Neural cell (in vitro differentiated cells): Measurements from ENCODE around the gene DEF6. TPM values are rescaled to one million over a fixed set of nuclear protein-coding genes. Genes with fewer than 3 reads are reported as not detected.

ENCODE experiments used
- H2AFZ ChIP-seq: fragments of 200-600, 300-800 bp; sonication (generic), shearing (Covaris generic); 2 replicates; pipeline ENCODE4 v1.6.0; 2014; ENCODE audit warnings: low read depth, mild to moderate bottlenecking, antibody characterized with exemption, low read length, moderate library complexity
- H3F3A ChIP-seq: fragments of 200-600 bp; shearing (Covaris generic); 2 replicates; pipeline ENCODE4 v1.6.1; 2016; ENCODE audit warnings: mild to moderate bottlenecking, moderate library complexity, mixed read lengths, antibody characterized with exemption, low read length; ENCODE audit not compliant: insufficient read depth, poor library complexity, severe bottlenecking
- H3K27ac ChIP-seq: fragments of 200-600, 300-800 bp; sonication (generic), shearing (Covaris generic); 2 replicates; pipeline ENCODE4 v1.5.1; 2014; ENCODE audit warnings: mild to moderate bottlenecking, low read length, moderate library complexity
- H3K27me3 ChIP-seq: fragments of 300-800, 200-600 bp; sonication (generic), shearing (Covaris generic); 2 replicates; pipeline ENCODE4 v1.6.0; 2014; ENCODE audit warnings: mild to moderate bottlenecking, low read depth, low read length, moderate library complexity; ENCODE audit not compliant: insufficient read depth
- H3K36me3 ChIP-seq: fragments of 300-800, 200-600 bp; sonication (generic), shearing (Covaris generic); 2 replicates; pipeline ENCODE4 v1.5.1; 2014; ENCODE audit warnings: mild to moderate bottlenecking, antibody characterized with exemption, low read length, moderate library complexity; ENCODE audit not compliant: insufficient read depth
- H3K4me2 ChIP-seq: fragments of 300-800, 200-600 bp; sonication (generic), shearing (Covaris generic); 2 replicates; pipeline ENCODE4 v1.6.0; 2014; ENCODE audit warnings: mild to moderate bottlenecking, low read length
- H3K4me3 ChIP-seq: fragments of 300-800, 200-600 bp; sonication (generic), shearing (Covaris generic); 2 replicates; pipeline ENCODE4 v1.5.1; 2014; ENCODE audit warnings: mild to moderate bottlenecking, low read length, moderate library complexity
- H3K79me2 ChIP-seq: fragments of 200-600 bp; shearing (Covaris generic); replicated peaks from 2 replicates; pipeline ENCODE4 v1.6.0; 2014; ENCODE audit warnings: mild to moderate bottlenecking, low read length, moderate library complexity; ENCODE audit not compliant: insufficient read depth
- H3K9ac ChIP-seq: fragments of 300-800, 200-600 bp; sonication (generic), shearing (Covaris generic); 2 replicates; pipeline ENCODE4 v1.6.1; 2016; ENCODE audit warnings: mild to moderate bottlenecking, low read length, mixed read lengths
- H3K9me2 ChIP-seq: fragments of 200-600 bp; shearing (Covaris generic); 2 replicates; pipeline ENCODE4 v1.6.1; 2016; ENCODE audit warnings: mild to moderate bottlenecking, low read length, mixed read lengths; ENCODE audit not compliant: insufficient read depth
- H3K9me3 ChIP-seq: fragments of 200-600, 300-800 bp; sonication (generic), shearing (Covaris generic); 2 replicates; pipeline ENCODE4 v1.6.1; 2016; ENCODE audit warnings: mild to moderate bottlenecking, mixed run types, low read length, moderate library complexity, mixed read lengths
- H4K20me1 ChIP-seq: fragments of 200-600 bp; shearing (Covaris generic); 2 replicates; pipeline ENCODE4 v1.6.1; 2016; ENCODE audit warnings: mild to moderate bottlenecking, mixed run types; ENCODE audit not compliant: insufficient read depth
- EP300 ChIP-seq: fragments of 450-650 bp; conservative IDR thresholded peaks from 2 replicates; pipeline ENCODE4 v1.6.1; 2014; ENCODE audit warnings: antibody characterized with exemption, mild to moderate bottlenecking, moderate library complexity; ENCODE audit not compliant: poor library complexity, severe bottlenecking
- EZH2 ChIP-seq: fragments of 200-600, 300-800 bp; shearing (Covaris generic), sonication (generic); IDR thresholded peaks from 2 replicates; pipeline ENCODE4 v1.6.1; 2014; ENCODE audit warnings: antibody characterized with exemption, low read length, borderline replicate concordance, mild to moderate bottlenecking; ENCODE audit not compliant: insufficient read depth, poor library complexity, severe bottlenecking
- MXI1 ChIP-seq: fragments of 450-650 bp; conservative IDR thresholded peaks from 2 replicates; pipeline ENCODE4 v1.6.1; 2014; ENCODE audit warnings: antibody characterized with exemption, mild to moderate bottlenecking; ENCODE audit not compliant: poor library complexity, severe bottlenecking
- POLR2AphosphoS5 ChIP-seq: IDR thresholded peaks from 2 replicates; pipeline ENCODE4 v1.6.1; 2012
- RAD21 ChIP-seq: fragments of 450-650 bp; conservative IDR thresholded peaks from 2 replicates; pipeline ENCODE4 v1.6.1; 2014; ENCODE audit warnings: antibody characterized with exemption, mild to moderate bottlenecking, moderate library complexity
- SMC3 ChIP-seq: fragments of 450-650 bp; conservative IDR thresholded peaks from 2 replicates; pipeline ENCODE4 v1.6.1; 2014; ENCODE audit warnings: antibody characterized with exemption, mild to moderate bottlenecking, moderate library complexity; ENCODE audit not compliant: poor library complexity
- TAF1 ChIP-seq: IDR thresholded peaks from 2 replicates; pipeline ENCODE4 v1.6.1; 2012; ENCODE audit warnings: low read depth
- polyA plus RNA-seq: library from polyadenylated mRNA; depleted of rRNA; stranded (reverse); fragments of >200 nt; gene quantifications from 2 replicates; pipeline ENCODE4 v1.2.3, GENCODE V29; 2014
- TF ChIP-seq, protein P1 (sequence below): fragments of 450-650 bp; IDR thresholded peaks from 2 replicates; pipeline ENCODE4 v1.5.1; 2014; ENCODE audit warnings: antibody characterized with exemption, mild to moderate bottlenecking, moderate library complexity; ENCODE audit not compliant: poor library complexity, severe bottlenecking
- TF ChIP-seq, protein P2 (sequence below): IDR thresholded peaks from 2 replicates; pipeline ENCODE4 v1.6.1; 2012; ENCODE audit warnings: borderline replicate concordance

Gene DEF6
- polyA plus RNA-seq, 1 donor from 2014 or later: 1.3 TPM

DNA sequence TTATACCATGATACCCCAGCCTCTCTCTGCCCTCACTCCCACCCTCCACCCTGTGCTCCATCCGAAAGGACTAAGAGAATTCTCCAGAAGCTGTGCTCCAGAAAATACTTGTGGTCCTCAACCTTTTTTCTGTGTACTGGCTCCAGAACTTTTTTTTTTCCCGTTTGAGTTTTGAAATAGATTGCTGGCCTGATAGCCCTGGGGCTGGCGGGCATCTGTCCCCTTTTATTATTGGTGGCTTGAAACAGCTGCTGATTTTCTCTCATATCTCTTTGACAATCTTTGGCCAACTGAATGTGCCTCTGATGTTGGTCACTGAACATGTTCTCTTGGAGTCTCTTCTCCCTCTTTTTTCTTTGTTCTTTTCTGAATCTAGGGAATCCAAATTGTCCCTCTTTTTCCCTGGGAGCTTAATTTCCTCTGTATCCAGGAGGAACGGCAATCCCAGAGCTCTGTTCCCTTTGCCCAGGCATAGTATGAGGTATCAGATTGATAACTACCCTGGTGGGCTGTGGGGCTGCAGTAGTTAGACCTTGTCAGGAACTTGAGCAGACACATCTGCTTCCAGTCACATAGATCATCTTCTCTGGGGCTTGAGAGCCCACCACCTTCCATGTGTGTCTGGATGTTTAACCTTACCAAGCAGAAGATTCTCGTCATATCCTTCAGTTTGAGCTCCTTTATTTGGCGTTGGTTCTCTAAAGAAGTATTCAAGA, 46.4 kb downstream of the DEF6 start:
- Histone ChIP-seq H3K9me2 (no peaks in the 10 kb centered on the region), H3K4me2 (no peak overlapping the region), H3K36me3 (no peaks in the 10 kb centered on the region), H3F3A (no peaks in the 10 kb centered on the region), H3K27me3 (no peaks in the 10 kb centered on the region), H3K27ac (no peak overlapping the region), H3K9ac (no peak overlapping the region), H3K4me3 (peak overlapping the region; percentile 88), H4K20me1 (no peaks in the 10 kb centered on the region), H3K79me2 (no peaks in the 10 kb centered on the region), H2AFZ (no peak overlapping the region), H3K9me3 (no peaks in the 10 kb centered on the region)
- TF ChIP-seq EP300 (no peak), MXI1 (no peak), SMC3 (no peak), EZH2 (no peak)
- TF ChIP-seq, protein P1, sequence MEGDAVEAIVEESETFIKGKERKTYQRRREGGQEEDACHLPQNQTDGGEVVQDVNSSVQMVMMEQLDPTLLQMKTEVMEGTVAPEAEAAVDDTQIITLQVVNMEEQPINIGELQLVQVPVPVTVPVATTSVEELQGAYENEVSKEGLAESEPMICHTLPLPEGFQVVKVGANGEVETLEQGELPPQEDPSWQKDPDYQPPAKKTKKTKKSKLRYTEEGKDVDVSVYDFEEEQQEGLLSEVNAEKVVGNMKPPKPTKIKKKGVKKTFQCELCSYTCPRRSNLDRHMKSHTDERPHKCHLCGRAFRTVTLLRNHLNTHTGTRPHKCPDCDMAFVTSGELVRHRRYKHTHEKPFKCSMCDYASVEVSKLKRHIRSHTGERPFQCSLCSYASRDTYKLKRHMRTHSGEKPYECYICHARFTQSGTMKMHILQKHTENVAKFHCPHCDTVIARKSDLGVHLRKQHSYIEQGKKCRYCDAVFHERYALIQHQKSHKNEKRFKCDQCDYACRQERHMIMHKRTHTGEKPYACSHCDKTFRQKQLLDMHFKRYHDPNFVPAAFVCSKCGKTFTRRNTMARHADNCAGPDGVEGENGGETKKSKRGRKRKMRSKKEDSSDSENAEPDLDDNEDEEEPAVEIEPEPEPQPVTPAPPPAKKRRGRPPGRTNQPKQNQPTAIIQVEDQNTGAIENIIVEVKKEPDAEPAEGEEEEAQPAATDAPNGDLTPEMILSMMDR: no peak

DNA sequence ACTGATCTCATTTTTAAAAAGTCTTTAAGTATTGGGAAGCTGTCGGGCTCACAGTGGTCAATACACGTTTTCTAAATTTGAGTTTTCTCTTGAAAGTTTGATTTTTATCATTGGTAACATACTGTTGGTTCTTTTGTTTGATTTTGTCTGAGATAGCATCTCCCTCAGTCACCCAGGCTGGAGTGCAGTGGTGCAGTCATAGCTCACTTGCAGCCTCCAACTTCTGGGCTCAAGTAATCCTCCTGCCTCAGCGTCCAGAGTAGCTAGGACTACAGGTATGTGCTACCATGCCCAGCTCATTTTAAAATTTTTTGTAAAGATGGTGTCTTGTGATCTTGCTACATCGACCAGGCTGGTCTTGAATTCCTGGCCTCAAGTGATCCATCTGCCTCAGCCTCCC, 53.8 kb downstream of the DEF6 start:
- Histone ChIP-seq H3K9ac (no peak overlapping the region), H2AFZ (no peak overlapping the region), H3K9me2 (no peaks in the 10 kb centered on the region), H4K20me1 (no peaks in the 10 kb centered on the region), H3K4me3 (no peak overlapping the region), H3K36me3 (peaks cover 4% of the 10 kb centered on the region), H3K4me2 (no peak overlapping the region), H3F3A (no peaks in the 10 kb centered on the region), H3K27ac (no peak overlapping the region), H3K79me2 (no peaks in the 10 kb centered on the region), H3K9me3 (no peaks in the 10 kb centered on the region), H3K27me3 (no peaks in the 10 kb centered on the region)
- TF ChIP-seq, protein P2, sequence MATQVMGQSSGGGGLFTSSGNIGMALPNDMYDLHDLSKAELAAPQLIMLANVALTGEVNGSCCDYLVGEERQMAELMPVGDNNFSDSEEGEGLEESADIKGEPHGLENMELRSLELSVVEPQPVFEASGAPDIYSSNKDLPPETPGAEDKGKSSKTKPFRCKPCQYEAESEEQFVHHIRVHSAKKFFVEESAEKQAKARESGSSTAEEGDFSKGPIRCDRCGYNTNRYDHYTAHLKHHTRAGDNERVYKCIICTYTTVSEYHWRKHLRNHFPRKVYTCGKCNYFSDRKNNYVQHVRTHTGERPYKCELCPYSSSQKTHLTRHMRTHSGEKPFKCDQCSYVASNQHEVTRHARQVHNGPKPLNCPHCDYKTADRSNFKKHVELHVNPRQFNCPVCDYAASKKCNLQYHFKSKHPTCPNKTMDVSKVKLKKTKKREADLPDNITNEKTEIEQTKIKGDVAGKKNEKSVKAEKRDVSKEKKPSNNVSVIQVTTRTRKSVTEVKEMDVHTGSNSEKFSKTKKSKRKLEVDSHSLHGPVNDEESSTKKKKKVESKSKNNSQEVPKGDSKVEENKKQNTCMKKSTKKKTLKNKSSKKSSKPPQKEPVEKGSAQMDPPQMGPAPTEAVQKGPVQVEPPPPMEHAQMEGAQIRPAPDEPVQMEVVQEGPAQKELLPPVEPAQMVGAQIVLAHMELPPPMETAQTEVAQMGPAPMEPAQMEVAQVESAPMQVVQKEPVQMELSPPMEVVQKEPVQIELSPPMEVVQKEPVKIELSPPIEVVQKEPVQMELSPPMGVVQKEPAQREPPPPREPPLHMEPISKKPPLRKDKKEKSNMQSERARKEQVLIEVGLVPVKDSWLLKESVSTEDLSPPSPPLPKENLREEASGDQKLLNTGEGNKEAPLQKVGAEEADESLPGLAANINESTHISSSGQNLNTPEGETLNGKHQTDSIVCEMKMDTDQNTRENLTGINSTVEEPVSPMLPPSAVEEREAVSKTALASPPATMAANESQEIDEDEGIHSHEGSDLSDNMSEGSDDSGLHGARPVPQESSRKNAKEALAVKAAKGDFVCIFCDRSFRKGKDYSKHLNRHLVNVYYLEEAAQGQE: no peak
- TF ChIP-seq, protein P1: no peak
- no peak for TF ChIP-seq TAF1
- no peak for TF ChIP-seq SMC3
- TF ChIP-seq EZH2: no peak
- TF ChIP-seq POLR2AphosphoS5: no peak
- TF ChIP-seq EP300: no peak
- no peak for TF ChIP-seq MXI1
- TF ChIP-seq RAD21: no peak
